HUES64 (cell line): ENCODE measurements around the gene MIPEP.

Experiments
- H3K27ac ChIP-seq: 2 replicates; pipeline ENCODE4 v1.7.0; 2013; ENCODE audit warnings: low read depth, low read length, inconsistent platforms
- H3K27me3 ChIP-seq: 2 replicates; pipeline ENCODE4 v1.6.1; 2013; ENCODE audit warnings: mild to moderate bottlenecking, low read length; ENCODE audit not compliant: insufficient read depth
- H3K36me3 ChIP-seq: 2 replicates; pipeline ENCODE4 v1.6.1; 2013; ENCODE audit warnings: mild to moderate bottlenecking, low read length; ENCODE audit not compliant: insufficient read depth
- H3K4me1 ChIP-seq: 2 replicates; pipeline ENCODE4 v1.6.1; 2013; ENCODE audit warnings: mild to moderate bottlenecking, low read length, moderate library complexity; ENCODE audit not compliant: insufficient read depth
- H3K4me3 ChIP-seq: 2 replicates; pipeline ENCODE4 v1.5.1; 2013; ENCODE audit warnings: mild to moderate bottlenecking, low read length, moderate library complexity
- H3K9ac ChIP-seq: 2 replicates; pipeline ENCODE4 v1.6.1; 2013; ENCODE audit warnings: mild to moderate bottlenecking, low read depth, low read length
- H3K9me3 ChIP-seq: 2 replicates; pipeline ENCODE4 v1.6.1; 2013; ENCODE audit warnings: low read depth, low read length; ENCODE audit not compliant: insufficient read depth
- WGBS: fragments of 150-250, 120-280 bp; methylation state at CpG from one replicate; pipeline ENCODE4 v1.1.7; 2013; ENCODE audit warnings: missing lambda C conversion rate; 5-methylcytosine and 5-hydroxymethylcytosine counted together

MIPEP gene

DNA sequence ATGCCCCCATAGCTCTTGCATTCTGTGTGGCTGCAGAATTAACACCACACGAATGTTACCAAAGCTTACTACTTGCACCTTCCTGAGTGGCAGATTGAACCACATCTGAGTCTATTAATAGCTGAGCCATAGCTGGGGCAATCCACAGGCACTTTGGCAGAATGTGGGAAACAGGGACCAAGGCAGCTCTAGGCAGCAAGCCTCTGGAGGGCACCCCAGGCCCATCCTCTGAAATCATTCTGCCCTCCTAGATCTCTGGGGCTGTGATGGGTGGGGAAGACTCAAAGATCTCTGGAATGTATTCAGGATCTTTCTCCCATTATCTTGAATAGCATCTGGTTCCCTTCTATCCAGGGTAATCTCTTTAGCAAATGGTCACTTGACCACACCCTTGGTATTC lies 179.7 kb downstream of the MIPEP start:
- H3K27ac ChIP-seq: no peak overlapping the region
- WGBS: 90% methylated on average over 1 of the region's 1 CpG
- H3K4me3 ChIP-seq: no peak overlapping the region
- H3K36me3 ChIP-seq: no peaks in the 10 kb centered on the region
- no peak overlapping the region for H3K9ac ChIP-seq
- no peaks in the 10 kb centered on the region for H3K4me1 ChIP-seq
- H3K9me3 ChIP-seq: peaks cover 6% of the 10 kb centered on the region; the same call in 1 of the 2 replicates
- H3K27me3 ChIP-seq: no peaks in the 10 kb centered on the region

DNA sequence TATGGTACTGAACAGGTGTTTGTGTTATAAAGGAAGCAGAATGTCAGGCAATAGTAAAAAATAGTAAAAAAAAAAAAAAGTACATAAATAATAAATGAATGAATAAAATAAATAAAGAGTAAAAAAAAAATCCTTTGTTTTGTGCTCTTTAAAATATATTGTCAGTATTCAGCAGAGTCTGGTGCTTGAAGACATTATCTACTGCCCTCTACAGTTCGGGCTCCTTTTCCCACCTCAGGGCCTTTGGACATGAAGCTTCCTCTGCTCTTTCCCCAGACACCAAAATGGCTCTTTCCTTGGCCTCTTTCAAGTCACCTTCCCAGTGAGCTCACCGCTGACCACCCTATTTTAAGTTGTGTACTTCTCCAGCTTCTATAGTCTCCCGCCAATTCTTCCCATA lies 181.5 kb downstream of the MIPEP start:
- no peak overlapping the region for H3K9ac ChIP-seq
- WGBS: 92% methylated on average over 3 of the region's 3 CpGs
- H3K4me1 ChIP-seq: no peaks in the 10 kb centered on the region
- no peaks in the 10 kb centered on the region for H3K27me3 ChIP-seq
- H3K27ac ChIP-seq: no peak overlapping the region
- H3K9me3 ChIP-seq: no peaks in the 10 kb centered on the region
- H3K36me3 ChIP-seq: no peaks in the 10 kb centered on the region
- no peak overlapping the region for H3K4me3 ChIP-seq

DNA sequence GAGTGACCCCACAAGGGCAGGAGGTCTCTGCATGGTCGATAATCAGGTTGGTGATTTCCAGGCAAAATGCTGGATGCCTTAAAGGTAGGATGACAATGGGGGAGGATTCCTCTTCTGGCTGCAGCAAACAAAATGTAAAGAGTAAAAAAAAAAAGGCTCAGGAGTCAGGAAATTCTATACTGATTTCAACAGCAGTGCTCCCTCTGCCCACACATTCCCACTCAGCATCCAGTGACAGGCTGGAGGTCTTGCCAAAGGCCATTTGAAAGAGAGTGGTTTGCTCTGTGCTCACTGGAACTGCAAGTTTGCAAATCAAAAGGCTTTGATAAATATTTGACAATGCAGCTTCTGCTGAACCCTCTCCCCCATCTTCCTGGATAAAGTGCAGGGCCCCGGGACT lies 183.6 kb downstream of the MIPEP start:
- Histone ChIP-seq H3K27me3 (no peaks in the 10 kb centered on the region), H3K4me3 (no peak overlapping the region), H3K27ac (no peak overlapping the region), H3K9ac (no peak overlapping the region), H3K4me1 (no peaks in the 10 kb centered on the region), H3K36me3 (no peaks in the 10 kb centered on the region), H3K9me3 (no peaks in the 10 kb centered on the region)
- 80% methylated on average over 2 of the region's 2 CpGs for WGBS

DNA sequence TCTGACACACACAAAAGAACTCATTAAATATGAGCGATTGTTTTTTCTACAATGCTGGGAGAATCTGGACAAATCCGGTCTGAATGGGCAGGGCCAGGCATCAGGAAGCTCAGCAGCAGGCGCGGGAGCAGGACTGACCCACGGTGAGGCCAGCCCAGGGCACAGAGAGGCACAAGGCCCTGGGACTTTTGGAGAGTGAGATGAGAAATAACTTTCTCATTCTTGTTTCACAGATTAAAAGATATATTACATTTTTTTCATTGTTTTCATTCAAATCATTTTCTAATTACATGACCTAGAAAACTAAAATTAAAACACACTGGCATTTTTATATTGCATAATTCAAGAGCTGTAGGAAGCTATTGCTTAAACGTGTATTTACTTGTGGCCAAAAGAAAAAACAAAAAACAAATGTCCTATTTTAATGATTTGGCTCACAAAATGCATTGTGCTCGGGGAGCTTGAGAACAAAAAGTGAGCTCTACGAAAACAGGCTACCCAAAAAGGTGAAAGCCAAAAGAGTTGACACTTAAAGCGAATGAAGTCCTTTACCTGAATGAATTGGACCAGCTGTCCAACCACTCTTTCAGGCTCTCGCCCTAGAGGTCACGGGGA lies 185.8 kb downstream of the MIPEP start:
- Histone ChIP-seq H3K9ac (no peak overlapping the region), H3K27ac (no peak overlapping the region), H3K36me3 (no peaks in the 10 kb centered on the region), H3K4me1 (no peaks in the 10 kb centered on the region), H3K9me3 (no peaks in the 10 kb centered on the region), H3K4me3 (no peak overlapping the region), H3K27me3 (no peaks in the 10 kb centered on the region)
- 91% methylated on average over 11 of the region's 11 CpGs for WGBS

DNA sequence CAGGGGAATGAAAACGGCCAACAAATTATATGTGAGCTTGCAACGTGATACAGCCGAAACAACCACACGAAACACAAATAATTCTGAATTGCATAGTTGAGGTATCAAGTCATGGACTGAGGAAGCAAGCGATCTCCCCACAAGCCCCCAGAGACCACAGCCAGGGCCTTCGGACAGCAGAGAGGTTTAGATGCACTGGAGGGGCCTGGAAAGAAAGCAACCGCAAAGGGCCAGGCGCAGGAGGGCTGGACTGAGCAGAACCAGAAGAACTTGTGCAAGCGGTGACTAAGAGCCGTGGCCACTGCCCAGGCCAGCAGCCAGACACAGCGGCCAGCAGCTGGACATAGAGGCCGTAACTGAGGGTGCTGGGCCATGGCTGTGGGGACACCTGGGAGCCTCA lies 187.6 kb downstream of the MIPEP start:
- Histone ChIP-seq H3K9me3 (no peaks in the 10 kb centered on the region), H3K9ac (no peak overlapping the region), H3K36me3 (no peaks in the 10 kb centered on the region), H3K4me1 (peaks cover 4% of the 10 kb centered on the region; the same call in 1 of the 2 replicates), H3K27me3 (no peaks in the 10 kb centered on the region), H3K4me3 (no peak overlapping the region), H3K27ac (no peak overlapping the region)
- 93% methylated on average over 12 of the region's 12 CpGs for WGBS

DNA sequence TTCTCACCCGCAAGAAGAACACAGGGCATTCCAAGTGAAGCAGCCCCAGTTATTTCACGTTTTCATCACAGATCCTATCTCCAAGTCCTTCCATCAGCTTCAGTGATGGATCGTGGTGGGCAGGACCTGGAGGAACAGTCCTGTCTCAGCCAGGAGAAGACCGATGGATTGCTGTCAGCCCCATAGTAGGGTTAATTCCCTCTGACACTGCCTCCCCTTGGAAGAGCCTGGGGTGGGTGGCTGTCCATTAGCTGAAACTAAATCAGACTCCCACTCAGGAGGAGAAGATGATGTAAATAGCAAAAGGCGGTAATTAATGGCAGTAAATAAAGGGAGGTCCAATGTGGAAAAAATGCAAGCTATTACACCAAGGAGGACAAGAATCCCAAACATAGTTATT lies 188.0 kb downstream of the MIPEP start:
- H3K36me3 ChIP-seq: no peaks in the 10 kb centered on the region
- peaks cover 9% of the 10 kb centered on the region for H3K4me1 ChIP-seq
- H3K4me3 ChIP-seq: no peak overlapping the region
- no peak overlapping the region for H3K27ac ChIP-seq
- H3K9me3 ChIP-seq: no peaks in the 10 kb centered on the region
- H3K27me3 ChIP-seq: no peaks in the 10 kb centered on the region
- WGBS: 95% methylated on average over 5 of the region's 5 CpGs
- no peak overlapping the region for H3K9ac ChIP-seq

DNA sequence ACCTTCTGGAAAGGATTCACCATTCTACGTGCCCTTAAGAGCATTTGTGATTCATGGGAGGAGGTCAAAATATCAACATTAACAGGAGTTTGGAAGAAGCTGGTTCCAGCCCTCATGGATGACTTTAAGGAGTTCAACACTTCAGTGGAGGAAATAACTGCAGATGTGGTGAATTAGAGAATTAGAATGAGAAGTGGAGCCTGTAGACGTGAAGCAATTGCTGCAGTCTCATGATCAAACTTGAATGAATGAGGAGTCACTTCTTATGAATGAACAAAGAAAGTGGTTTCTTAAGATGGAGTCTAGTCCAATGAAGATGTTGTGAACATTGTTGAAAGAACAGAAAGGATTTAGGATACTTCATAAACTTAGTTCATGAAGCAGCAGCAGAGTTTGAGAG lies 189.9 kb downstream of the MIPEP start:
- Histone ChIP-seq H3K27ac (no peak overlapping the region), H3K27me3 (no peaks in the 10 kb centered on the region), H3K4me1 (peaks cover 11% of the 10 kb centered on the region), H3K9me3 (no peaks in the 10 kb centered on the region), H3K4me3 (no peak overlapping the region), H3K9ac (no peak overlapping the region), H3K36me3 (no peaks in the 10 kb centered on the region)
- WGBS: 96% methylated on average over 2 of the region's 2 CpGs

DNA sequence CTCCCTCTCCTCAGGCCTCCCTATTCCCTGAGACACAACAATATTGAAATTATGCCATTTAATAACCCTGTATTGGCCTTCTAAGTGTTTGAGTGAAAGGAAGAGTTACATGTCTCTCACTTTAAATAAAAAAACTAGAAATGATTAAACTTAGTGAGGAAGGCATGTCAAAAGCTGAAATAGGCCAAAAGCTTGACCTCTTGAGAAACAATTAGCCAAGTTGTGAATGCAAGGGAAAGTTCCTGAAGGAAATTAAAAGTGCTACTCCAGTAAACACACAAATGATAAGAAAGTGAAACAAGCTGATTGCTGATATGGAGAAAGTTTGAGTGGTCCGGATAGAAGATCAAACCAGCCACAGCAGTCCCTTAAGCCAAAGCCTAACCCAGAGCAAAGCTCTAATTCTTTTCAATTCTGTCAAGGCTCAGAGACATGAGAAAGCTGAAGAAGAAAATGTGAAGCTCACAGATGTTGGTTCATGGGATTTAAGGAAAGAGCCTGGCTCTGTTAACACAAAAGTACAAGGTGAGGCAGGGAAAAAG lies 191.4 kb downstream of the MIPEP start:
- H3K9me3 ChIP-seq: no peaks in the 10 kb centered on the region
- H3K4me1 ChIP-seq: peaks cover 11% of the 10 kb centered on the region
- WGBS: 92% methylated on average over 1 of the region's 1 CpG
- no peak overlapping the region for H3K27ac ChIP-seq
- no peaks in the 10 kb centered on the region for H3K27me3 ChIP-seq
- no peak overlapping the region for H3K4me3 ChIP-seq
- no peak overlapping the region for H3K9ac ChIP-seq
- no peaks in the 10 kb centered on the region for H3K36me3 ChIP-seq

DNA sequence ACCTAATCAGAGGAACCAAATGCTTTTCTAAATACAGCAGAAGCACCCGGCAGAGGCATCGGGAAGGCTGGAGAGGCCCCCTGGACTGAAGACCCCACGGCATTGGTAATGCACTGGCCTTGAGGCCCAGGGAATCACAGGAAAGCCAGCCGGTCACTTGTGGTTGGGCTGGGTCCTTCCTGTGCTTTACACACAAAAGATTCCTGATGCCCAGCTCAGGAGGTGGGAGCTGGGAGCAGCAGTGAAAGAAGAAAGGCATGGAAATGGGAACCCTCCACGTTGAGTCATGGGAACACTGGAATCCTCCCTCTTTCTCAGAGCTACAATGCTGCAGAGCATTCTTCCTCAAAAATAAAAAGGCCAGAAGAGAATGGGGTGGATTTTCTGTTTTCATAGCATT lies 192.6 kb downstream of the MIPEP start:
- no peaks in the 10 kb centered on the region for H3K27me3 ChIP-seq
- 44% methylated on average over 5 of the region's 5 CpGs for WGBS
- no peaks in the 10 kb centered on the region for H3K9me3 ChIP-seq
- H3K4me3 ChIP-seq: no peak overlapping the region
- no peak overlapping the region for H3K9ac ChIP-seq
- peaks cover 11% of the 10 kb centered on the region for H3K4me1 ChIP-seq
- peak overlapping the region; percentile 62 for H3K27ac ChIP-seq
- no peaks in the 10 kb centered on the region for H3K36me3 ChIP-seq

DNA sequence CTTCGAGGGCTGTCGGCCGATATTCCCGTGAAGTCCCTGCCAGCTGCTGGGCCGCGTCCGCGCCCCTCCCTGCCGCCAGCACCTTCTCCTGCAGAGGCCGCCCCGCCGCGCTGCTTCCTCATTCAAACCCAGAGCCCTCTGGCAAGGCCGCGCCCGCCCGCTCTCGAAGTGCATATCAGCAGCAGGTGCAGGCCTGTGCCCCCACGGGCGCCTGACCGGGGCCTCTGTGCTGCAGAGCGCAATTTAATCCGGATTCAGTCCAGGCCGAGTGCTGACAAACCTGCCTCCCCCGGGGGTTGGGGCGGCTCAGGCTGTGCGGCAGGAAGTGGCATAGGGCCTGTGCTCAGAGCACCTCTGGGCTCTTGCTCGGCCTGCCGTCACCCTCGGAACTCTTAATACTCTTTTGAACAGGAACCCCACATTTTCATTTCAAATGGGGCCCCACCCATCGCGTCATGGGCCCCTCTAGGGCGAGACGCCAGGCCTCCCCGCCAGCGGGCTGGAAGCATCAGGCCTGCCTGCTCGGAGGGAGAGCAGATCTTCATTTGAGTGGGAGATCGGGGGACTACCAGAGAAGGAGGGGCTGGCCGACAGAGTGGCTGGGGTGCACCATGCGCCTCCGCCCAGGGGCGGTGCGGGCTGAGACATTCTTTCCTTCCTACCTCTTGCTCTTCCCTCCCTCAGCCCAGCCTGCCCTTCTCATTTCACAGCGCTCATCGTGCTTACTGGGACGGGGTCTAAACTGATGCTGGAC lies 193.3 kb downstream of the MIPEP start:
- no peak overlapping the region; the same call in 1 of the 2 replicates for H3K27ac ChIP-seq
- H3K9ac ChIP-seq: no peak overlapping the region
- no peaks in the 10 kb centered on the region for H3K36me3 ChIP-seq
- H3K4me1 ChIP-seq: peaks cover 11% of the 10 kb centered on the region
- H3K4me3 ChIP-seq: no peak overlapping the region
- no peaks in the 10 kb centered on the region for H3K9me3 ChIP-seq
- WGBS: 91% methylated on average over 46 of the region's 46 CpGs
- no peaks in the 10 kb centered on the region for H3K27me3 ChIP-seq

DNA sequence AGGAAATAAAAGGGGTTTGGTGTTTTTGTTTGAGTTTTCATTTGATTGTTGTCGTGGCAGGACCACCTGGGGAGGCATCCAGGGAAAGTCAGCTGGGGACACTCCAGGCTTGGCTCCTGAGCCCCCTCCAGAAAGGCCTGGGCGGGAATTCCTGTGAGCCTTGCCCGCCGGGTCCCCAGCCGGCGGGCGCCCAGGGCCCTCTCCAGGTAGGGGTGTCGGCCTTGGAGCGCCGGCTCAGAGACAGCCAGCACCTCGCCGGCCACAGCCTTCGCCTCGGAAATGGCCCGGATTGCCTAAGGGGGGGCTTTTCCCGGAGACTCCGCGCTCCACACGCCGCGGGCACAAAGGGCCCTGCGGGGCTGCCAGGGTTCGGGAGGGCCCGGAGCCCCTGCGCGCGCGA lies 194.0 kb downstream of the MIPEP start:
- Histone ChIP-seq H3K9ac (no peak overlapping the region), H3K4me1 (peaks cover 11% of the 10 kb centered on the region), H3K36me3 (no peaks in the 10 kb centered on the region), H3K9me3 (no peaks in the 10 kb centered on the region), H3K4me3 (no peak overlapping the region), H3K27ac (no peak overlapping the region), H3K27me3 (no peaks in the 10 kb centered on the region; the same call in 1 of the 2 replicates)
- 92% methylated on average over 28 of the region's 28 CpGs for WGBS
